GM12878 (cell line): ENCODE measurements around the gene CASP3. TPM values are rescaled to one million over a fixed set of nuclear protein-coding genes. Genes with fewer than 3 reads are reported as not detected.

Experiments used
- ATAC-seq: fragments of 200-7000 bp; cut with Tn5 transposase; 3 replicates; pipeline ENCODE4 v1.9.1; 2020; ENCODE audit warnings: mild to moderate bottlenecking, moderate library complexity
- BruUV-seq: library from RNA; stranded (reverse); fragments of 400-500 nt; replicated peaks from 2 replicates; lab custom pipeline; 2021; lab: Mats Ljungman, UMichigan
- CTCF ChIA-PET: fragments of 300-600 bp; sonication (Branson Sonifier 250); formaldehyde crosslinking; extraction: SDS; loops from one replicate; lab custom pipeline; 2021; ENCODE audit warnings: inconsistent platforms; lab: Yijun Ruan, JAX
- POLR2A ChIA-PET: fragments of 350-600 bp; formaldehyde crosslinking; extraction: SDS; loops from one replicate; lab custom pipeline; 2021; ENCODE audit warnings: inconsistent platforms; lab: Charles Lee
- RAD21 ChIA-PET: fragments of 300-600 bp; sonication (Branson Sonifier 250); formaldehyde crosslinking; loops from one replicate; lab custom pipeline; 2023; ENCODE audit warnings: antibody characterized with exemption; ENCODE audit not compliant: unreplicated experiment; lab: Charles Lee
- SMC1A ChIA-PET: fragments of 300-600 bp; sonication (Branson Sonifier 250); formaldehyde crosslinking; loops from one replicate; lab custom pipeline; 2023; ENCODE audit not compliant: unreplicated experiment, uncharacterized antibody; lab: Charles Lee
- DNase-seq: peaks from one replicate; pipeline ENCODE4 v3.0.0-alpha.2; 2011; ENCODE audit warnings: low read depth, low spot score
- FAIRE-seq: peaks from 3 replicates; lab custom pipeline; 2011; peaks lifted over from hg19 to GRCh38; lab: Jason Lieb, UNC
- H2AFZ ChIP-seq: 2 replicates; pipeline ENCODE4 v1.6.0; 2011; ENCODE audit warnings: low read depth, low read length, control low read depth; ENCODE audit not compliant: control insufficient read depth
- H3K27ac ChIP-seq: 2 replicates; pipeline ENCODE4 v1.5.1; 2011; ENCODE audit warnings: control low read depth; ENCODE audit not compliant: control insufficient read depth, insufficient read depth
- H3K27me3 ChIP-seq, 2 experiments: replicated peaks in 1 of 2; 2 replicates each; pipeline versions ENCODE4 v1.6.0 to v1.6.1; 2011; ENCODE audit warnings: low read length in 1 of 2; ENCODE audit not compliant: control insufficient read depth in 2 of 2, insufficient read depth in 2 of 2
- H3K36me3 ChIP-seq, 2 experiments: 2 replicates each; pipeline ENCODE4 v1.5.1; 2011; ENCODE audit warnings: low read length in 1 of 2; ENCODE audit not compliant: control insufficient read depth in 2 of 2, insufficient read depth in 2 of 2
- H3K4me1 ChIP-seq: 2 replicates; pipeline ENCODE4 v1.6.1; 2011; ENCODE audit warnings: mild to moderate bottlenecking, low read length, moderate library complexity, mixed read lengths; ENCODE audit not compliant: control insufficient read depth, insufficient read depth
- H3K4me2 ChIP-seq: 2 replicates; pipeline ENCODE4 v1.6.0; 2011; ENCODE audit warnings: control low read depth; ENCODE audit not compliant: control insufficient read depth, insufficient read depth
- H3K4me3 ChIP-seq: fragments of 200-600 bp; sonication (generic); 2 replicates; pipeline ENCODE4 v1.5.1; 2016
- H3K79me2 ChIP-seq: 2 replicates; pipeline ENCODE4 v1.6.0; 2011; ENCODE audit warnings: low read length; ENCODE audit not compliant: control insufficient read depth, insufficient read depth
- H3K9ac ChIP-seq: 2 replicates; pipeline ENCODE4 v1.8.0; 2011; ENCODE audit warnings: low read length, control low read depth, mixed read lengths; ENCODE audit not compliant: control insufficient read depth, insufficient read depth
- H3K9me3 ChIP-seq: replicated peaks from 3 replicates; pipeline ENCODE4 v1.5.1; 2011; ENCODE audit warnings: mild to moderate bottlenecking, low read length; ENCODE audit not compliant: control insufficient read depth, insufficient read depth
- H4K20me1 ChIP-seq: 2 replicates; pipeline ENCODE4 v1.6.0; 2011; ENCODE audit not compliant: control insufficient read depth, insufficient read depth
- CTCF ChIP-seq, 3 experiments: IDR thresholded peaks in 2 of 3; conservative IDR thresholded peaks in 1 of 3; 2 replicates each; pipeline ENCODE4 v1.5.1; 2011; ENCODE audit warnings: low read depth in 3 of 3, low read length in 3 of 3, mild to moderate bottlenecking in 3 of 3, control low read depth in 2 of 3, moderate library complexity in 2 of 3, inconsistent platforms in 1 of 3, mixed read lengths in 1 of 3; ENCODE audit not compliant: control insufficient read depth in 2 of 3, insufficient read depth in 1 of 3; ENCODE audit errors: extremely low read depth in 1 of 3
- CUX1 ChIP-seq: IDR thresholded peaks from 2 replicates; pipeline ENCODE4 v1.6.1; 2012; ENCODE audit warnings: improper control_type of control experiment, low read depth, low read length; ENCODE audit not compliant: insufficient replicate concordance
- JUNB ChIP-seq: IDR thresholded peaks from 2 replicates; pipeline ENCODE4 v1.6.1; 2016; ENCODE audit warnings: antibody characterized with exemption, mild to moderate bottlenecking
- PAX8 ChIP-seq: fragments of 450-650 bp; IDR thresholded peaks from 2 replicates; pipeline ENCODE4 v1.6.1; 2017; ENCODE audit warnings: mild to moderate bottlenecking, moderate library complexity
- RUNX3 ChIP-seq: IDR thresholded peaks from 2 replicates; pipeline ENCODE4 v1.6.1; 2012; ENCODE audit warnings: low read length, inconsistent platforms
- WGBS: methylation state at CpG from one replicate; pipeline ENCODE4 v1.1.6; 2016; ENCODE audit warnings: low lambda C conversion rate; ENCODE audit not compliant: insufficient replicate concordance, insufficient coverage; ENCODE audit errors: missing lambda C conversion rate; 5-methylcytosine and 5-hydroxymethylcytosine counted together
- in situ Hi-C: fragments of 300-500 bp; cut with MboI; formaldehyde crosslinking; loops from 9 replicates; pipeline ENCODE4 v1.14.3; 2018; ENCODE audit warnings: mixed read lengths
- intact Hi-C: fragments of 100-400 bp; cut with micrococcal nuclease; formaldehyde crosslinking; loops from one replicate; pipeline ENCODE4 v1.14.2; 2022; ENCODE audit not compliant: unreplicated experiment
- polyA plus RNA-seq, 11 experiments: library from polyadenylated mRNA; depleted of rRNA in 4 of 11; unstranded in 6 of 11; stranded (reverse) in 5 of 11; fragments of >200 nt; fragmentation: Nextera tagmentation in 4 of 11; fragmentation: Illumina TruSeq in 1 of 11; extraction: Ambion mirVana in 4 of 11; extraction: Trizol in 1 of 11; gene quantifications; 1 replicate in 1 of 11; 2 replicates in 10 of 11; pipeline versions ENCODE4 v1.2.1 to v1.2.3, GENCODE V29; 2011 to 2016; ENCODE audit warnings: inconsistent platforms in 2 of 11, missing spikeins in 2 of 11, low read depth in 1 of 11
- total RNA-seq, 4 experiments: library from RNA; depleted of rRNA in 3 of 4; stranded (reverse); fragments of >200 nt in 3 of 4; fragmentation: Illumina TruSeq in 1 of 4; extraction: Trizol in 1 of 4; gene quantifications; 2 replicates each; pipeline versions ENCODE4 v1.2.1 to v1.2.3, GENCODE V29; 2013 to 2021

CASP3 gene
- total and polyA plus RNA-seq, 10 of the 15 experiments (the other 5 are each of a cell fraction or from before 2014, with no cell fraction given) = 50.0 to 194 (median 74.4) TPM

- H3K4me3 ChIP-seq = peak overlapping the region; percentile 33; the same call in 1 of the 2 replicates
- no peak for TF ChIP-seq PAX8
- TF ChIP-seq JUNB = peak; percentile 15; the same call in 1 of the 2 replicates
- ChIA-PET POLR2A (interaction anchor here (0.6 to 1.3 kb wide), 6 partner anchors 8 to 317 kb away, joined by 3 to 4 read pairs (median 3); no protein-coding TSS in a partner anchor), CTCF (interaction anchor here (1.7 kb wide), 1 partner anchor 90 kb away, joined by 3 read pairs; the partner anchor contains the start of gene CENPU), SMC1A (interaction anchor here (0.9 to 2.6 kb wide), 10 partner anchors 9 to 380 kb away, joined by 3 to 9 read pairs (median 4); partner anchors contain the start of gene CENPU), RAD21 (interaction anchor here (0.6 to 1.6 kb wide), 5 partner anchors 10 to 298 kb away, joined by 3 to 4 read pairs (median 3); partner anchors contain the start of gene CENPU)
- H3K27me3 ChIP-seq = no peaks in the 10 kb centered on the region
- WGBS = 95% methylated on average over 9 of the region's 9 CpGs
- in situ Hi-C loops = no loop called here
- H3K36me3 ChIP-seq = peaks cover 0 to 7% of the 10 kb centered on the region in 2 experiments; a peak in 1 of 4 replicates
- BruUV-seq = no TSS peak
- peaks cover 14% of the 10 kb centered on the region for H3K4me1 ChIP-seq
- peak overlapping the region; percentile 26 for H3K4me2 ChIP-seq
- intact Hi-C loops = loop anchor here (5.0 to 10.0 kb wide), 4 partner anchors 107 to 362 kb away; no protein-coding TSS in a partner anchor
- DNase-seq = no peak
- no peaks in the 10 kb centered on the region for H3K9me3 ChIP-seq
- no peak for FAIRE-seq
- ATAC-seq = no peak
- H3K27ac ChIP-seq = no peak overlapping the region
- no peak overlapping the region for H3K9ac ChIP-seq
- H2AFZ ChIP-seq = no peak overlapping the region
- no peaks in the 10 kb centered on the region for H4K20me1 ChIP-seq
- H3K79me2 ChIP-seq = peaks cover 92% of the 10 kb centered on the region
Observed at GRCh38 chr4:184644553-184645307, 4.5 kb downstream of the CASP3 start.

GRCh38 chr4:184643731-184644130 lies 5.5 kb downstream of the CASP3 start:
- no peak overlapping the region for H3K4me3 ChIP-seq
- FAIRE-seq (no peak), ATAC-seq (no peak)
- peak overlapping the region; percentile 10; the same call in 1 of the 2 replicates for H3K27ac ChIP-seq
- no peak overlapping the region for H2AFZ ChIP-seq
- ChIA-PET CTCF (no interaction called here), RAD21 (interaction anchor here (1.0 to 1.3 kb wide), 2 partner anchors 78 to 130 kb away, joined by 3 read pairs; no protein-coding TSS in a partner anchor), POLR2A (interaction anchor here (0.7 kb wide), 1 partner anchor 109 kb away, joined by 3 read pairs; no protein-coding TSS in a partner anchor)
- H3K4me1 ChIP-seq = peaks cover 14% of the 10 kb centered on the region
- no peaks in the 10 kb centered on the region for H4K20me1 ChIP-seq
- WGBS = 0% methylated on average over 1 of the region's 1 CpG
- intact Hi-C loops = loop anchor here (10.0 kb wide), 1 partner anchor 171 kb away; no protein-coding TSS in a partner anchor
- no peak overlapping the region for H3K9ac ChIP-seq
- H3K79me2 ChIP-seq = peaks cover 93% of the 10 kb centered on the region
- TF ChIP-seq RUNX3 (no peak; the same call in 1 of the 2 replicates), CUX1 (no peak), CTCF (IDR thresholded peaks at IDR 0.05 in 2 of 3, conservative IDR thresholded peaks at IDR 0.05 in 1 of 3; ENCODE audit: control insufficient read depth in 2 of 3, extremely low read depth in 1 of 3, insufficient read depth in 1 of 3, low read depth in 3 of 3, low read length in 3 of 3) (no peak)
- TF ChIP-seq, all 136 proteins: peak for 0
- no peak for DNase-seq
- no peaks in the 10 kb centered on the region for H3K9me3 ChIP-seq
- H3K27me3 ChIP-seq = no peaks in the 10 kb centered on the region
- H3K4me2 ChIP-seq = no peak overlapping the region; the same call in 1 of the 2 replicates
- SMC1A ChIA-PET = interaction anchor here (1.1 to 2.6 kb wide), 5 partner anchors 10 to 379 kb away, joined by 3 to 9 read pairs (median 5); no protein-coding TSS in a partner anchor
- in situ Hi-C loops = no loop called here
- no TSS peak for BruUV-seq
- H3K36me3 ChIP-seq = peaks cover 0 to 12% of the 10 kb centered on the region in 2 experiments; a peak in 1 of 4 replicates
